DND-41 (cell line): ENCODE results near the gene MAB21L1.

Experiments used
- ATAC-seq: fragments of 200-7000 bp; cut with Tn5 transposase; 3 replicates; pipeline ENCODE4 v1.9.1; 2021; ENCODE audit warnings: low read depth; ENCODE audit not compliant: insufficient read depth
- DNase-seq: peaks from one replicate; pipeline ENCODE4 v3.0.0-alpha.2; 2020
- H2AFZ ChIP-seq: 2 replicates; pipeline ENCODE4 v1.6.0; 2012; ENCODE audit warnings: low read depth, low read length
- H3K27ac ChIP-seq: 2 replicates; pipeline ENCODE4 v1.5.1; 2012; ENCODE audit warnings: low read length, inconsistent platforms
- H3K27me3 ChIP-seq: fragments of 200-600 bp; sonication (generic); 2 replicates; pipeline ENCODE4 v1.6.0; 2012; ENCODE audit warnings: low read length, mild to moderate bottlenecking, inconsistent platforms; ENCODE audit not compliant: insufficient read depth, poor library complexity
- H3K36me3 ChIP-seq: 2 replicates; pipeline ENCODE4 v1.5.1; 2012; ENCODE audit warnings: low read length, inconsistent platforms; ENCODE audit not compliant: insufficient read depth
- H3K4me1 ChIP-seq: 2 replicates; pipeline ENCODE4 v1.5.1; 2012; ENCODE audit warnings: mild to moderate bottlenecking, low read length; ENCODE audit not compliant: insufficient read depth
- H3K4me2 ChIP-seq: 2 replicates; pipeline ENCODE4 v1.6.0; 2012; ENCODE audit warnings: mild to moderate bottlenecking, moderate library complexity, low read length, inconsistent platforms; ENCODE audit not compliant: insufficient read depth
- H3K4me3 ChIP-seq, 2 experiments: fragments of 200-600 bp in 1 of 2; shearing (Covaris generic) in 1 of 2; 2 replicates each; pipeline ENCODE4 v1.5.1; 2012 to 2016; ENCODE audit warnings: inconsistent platforms in 2 of 2, low read length in 2 of 2, mild to moderate bottlenecking in 2 of 2, low read depth in 1 of 2, moderate library complexity in 1 of 2
- H3K79me2 ChIP-seq: 2 replicates; pipeline ENCODE4 v1.6.0; 2012; ENCODE audit warnings: low read length, inconsistent platforms; ENCODE audit not compliant: insufficient read depth
- H3K9ac ChIP-seq: 2 replicates; pipeline ENCODE4 v1.6.0; 2012; ENCODE audit warnings: low read depth, mild to moderate bottlenecking, inconsistent platforms, low read length, moderate library complexity
- H3K9me3 ChIP-seq: 2 replicates; pipeline ENCODE4 v1.5.1; 2012; ENCODE audit warnings: low read length, moderate library complexity, mild to moderate bottlenecking, inconsistent platforms; ENCODE audit not compliant: insufficient read depth, severe bottlenecking
- H4K20me1 ChIP-seq: 2 replicates; pipeline ENCODE4 v1.6.0; 2012; ENCODE audit warnings: low read length; ENCODE audit not compliant: insufficient read depth
- EZH2 ChIP-seq: IDR thresholded peaks from 3 replicates; pipeline ENCODE4 v1.6.1; 2012; ENCODE audit warnings: borderline replicate concordance, low read depth, mild to moderate bottlenecking, moderate library complexity, low read length, inconsistent platforms; ENCODE audit not compliant: severe bottlenecking
- TF ChIP-seq, protein P1 (sequence below): IDR thresholded peaks from 2 replicates; pipeline ENCODE4 v1.5.1; 2012; ENCODE audit warnings: borderline replicate concordance, low read length, moderate library complexity, mild to moderate bottlenecking; ENCODE audit not compliant: poor library complexity, severe bottlenecking; ENCODE audit errors: extremely low read depth

The MAB21L1 gene

DNA sequence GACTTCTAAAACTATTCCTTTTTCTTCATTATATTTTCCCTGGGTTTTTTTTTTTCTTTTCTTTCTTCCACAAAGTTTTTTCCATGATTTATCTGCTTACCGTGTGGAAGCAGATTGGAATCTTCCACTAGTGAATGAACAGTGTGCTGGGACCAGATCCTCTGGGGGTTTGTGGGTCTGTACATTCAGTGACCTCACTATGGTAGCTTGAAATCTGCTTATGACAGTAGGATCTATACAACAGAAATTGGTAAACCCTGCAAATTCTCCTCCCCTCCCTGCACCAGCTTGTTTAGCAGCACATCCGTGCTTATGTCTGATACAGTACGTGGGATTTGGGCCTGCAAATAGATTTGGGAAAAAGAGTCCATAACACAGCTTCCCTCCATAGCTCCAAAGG is 26.0 kb upstream of the MAB21L1 start:
- no peak for DNase-seq
- no peak overlapping the region for H3K4me3 ChIP-seq
- H4K20me1 ChIP-seq = no peaks in the 10 kb centered on the region
- H3K27me3 ChIP-seq = no peaks in the 10 kb centered on the region
- no peak overlapping the region for H3K4me2 ChIP-seq
- no peak overlapping the region for H2AFZ ChIP-seq
- ATAC-seq = no peak
- no peak overlapping the region for H3K27ac ChIP-seq
- H3K9ac ChIP-seq = no peak overlapping the region
- no peaks in the 10 kb centered on the region for H3K79me2 ChIP-seq
- no peaks in the 10 kb centered on the region for H3K9me3 ChIP-seq
- H3K36me3 ChIP-seq = no peaks in the 10 kb centered on the region
- TF ChIP-seq EZH2 = no peak
- TF ChIP-seq, protein P1, sequence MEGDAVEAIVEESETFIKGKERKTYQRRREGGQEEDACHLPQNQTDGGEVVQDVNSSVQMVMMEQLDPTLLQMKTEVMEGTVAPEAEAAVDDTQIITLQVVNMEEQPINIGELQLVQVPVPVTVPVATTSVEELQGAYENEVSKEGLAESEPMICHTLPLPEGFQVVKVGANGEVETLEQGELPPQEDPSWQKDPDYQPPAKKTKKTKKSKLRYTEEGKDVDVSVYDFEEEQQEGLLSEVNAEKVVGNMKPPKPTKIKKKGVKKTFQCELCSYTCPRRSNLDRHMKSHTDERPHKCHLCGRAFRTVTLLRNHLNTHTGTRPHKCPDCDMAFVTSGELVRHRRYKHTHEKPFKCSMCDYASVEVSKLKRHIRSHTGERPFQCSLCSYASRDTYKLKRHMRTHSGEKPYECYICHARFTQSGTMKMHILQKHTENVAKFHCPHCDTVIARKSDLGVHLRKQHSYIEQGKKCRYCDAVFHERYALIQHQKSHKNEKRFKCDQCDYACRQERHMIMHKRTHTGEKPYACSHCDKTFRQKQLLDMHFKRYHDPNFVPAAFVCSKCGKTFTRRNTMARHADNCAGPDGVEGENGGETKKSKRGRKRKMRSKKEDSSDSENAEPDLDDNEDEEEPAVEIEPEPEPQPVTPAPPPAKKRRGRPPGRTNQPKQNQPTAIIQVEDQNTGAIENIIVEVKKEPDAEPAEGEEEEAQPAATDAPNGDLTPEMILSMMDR = no peak
- H3K4me1 ChIP-seq = no peaks in the 10 kb centered on the region

DNA sequence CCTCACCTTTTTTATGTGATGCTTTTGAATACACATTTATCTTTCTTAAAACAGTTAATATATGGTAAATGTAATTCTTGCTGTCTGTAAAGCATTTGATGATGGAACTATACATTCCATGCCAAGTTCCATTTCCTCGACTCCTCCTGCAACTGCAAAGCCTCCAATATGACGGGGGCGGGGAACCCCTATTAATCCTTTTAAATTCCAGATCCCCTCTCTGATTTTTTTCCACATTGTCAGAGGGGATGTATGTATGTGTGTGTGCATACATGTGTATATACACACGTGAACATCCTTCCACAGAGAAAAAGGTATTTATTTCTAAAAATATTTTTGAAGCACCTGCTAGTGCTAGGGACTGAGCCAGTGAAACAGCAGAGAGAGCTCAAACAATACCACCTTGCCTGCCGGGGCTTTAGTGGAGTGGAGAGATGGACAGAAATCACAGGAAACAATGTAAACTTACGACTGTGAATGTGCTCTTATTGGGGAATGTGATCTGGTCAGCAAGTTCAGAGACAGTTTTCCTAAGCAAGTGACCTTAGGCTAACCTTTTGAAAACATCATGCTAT is 25.3 kb upstream of the MAB21L1 start:
- H3K4me3 ChIP-seq = no peak overlapping the region
- no peak overlapping the region for H3K9ac ChIP-seq
- ATAC-seq (no peak), DNase-seq (no peak)
- no peak overlapping the region for H2AFZ ChIP-seq
- H3K36me3 ChIP-seq = no peaks in the 10 kb centered on the region
- H4K20me1 ChIP-seq = no peaks in the 10 kb centered on the region
- TF ChIP-seq EZH2 = no peak
- TF ChIP-seq, protein P1 = no peak
- no peak overlapping the region for H3K4me2 ChIP-seq
- H3K4me1 ChIP-seq = no peaks in the 10 kb centered on the region
- H3K27me3 ChIP-seq = no peaks in the 10 kb centered on the region
- H3K9me3 ChIP-seq = no peaks in the 10 kb centered on the region
- no peaks in the 10 kb centered on the region for H3K79me2 ChIP-seq
- H3K27ac ChIP-seq = no peak overlapping the region

DNA sequence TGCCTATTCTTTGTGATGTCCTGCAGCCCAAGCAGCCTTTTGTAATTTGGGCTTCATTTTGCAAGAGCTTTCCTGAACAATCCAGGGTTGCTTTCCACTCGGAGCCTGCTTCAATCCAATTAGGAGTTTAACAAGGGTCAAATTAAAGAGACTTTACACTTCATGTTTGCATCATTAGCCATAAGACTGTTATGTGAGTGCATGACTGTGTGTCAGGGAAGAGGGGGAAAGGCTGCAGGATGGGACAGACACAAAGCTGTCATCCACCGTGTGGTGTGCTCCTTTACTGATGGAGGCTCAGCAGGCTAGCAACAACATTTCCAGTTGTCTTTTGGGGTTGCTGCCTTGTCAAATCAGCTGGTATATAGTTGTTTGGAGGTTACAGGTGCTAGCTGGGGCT is 23.7 kb upstream of the MAB21L1 start:
- no peaks in the 10 kb centered on the region for H3K4me1 ChIP-seq
- no peak overlapping the region for H3K4me3 ChIP-seq
- ATAC-seq = no peak
- H3K4me2 ChIP-seq = no peak overlapping the region
- DNase-seq = no peak
- no peaks in the 10 kb centered on the region for H3K36me3 ChIP-seq
- no peaks in the 10 kb centered on the region for H3K27me3 ChIP-seq
- TF ChIP-seq EZH2 = no peak
- TF ChIP-seq, protein P1 = no peak
- no peak overlapping the region for H3K9ac ChIP-seq
- H4K20me1 ChIP-seq = no peaks in the 10 kb centered on the region
- H2AFZ ChIP-seq = no peak overlapping the region
- no peaks in the 10 kb centered on the region for H3K9me3 ChIP-seq
- no peak overlapping the region for H3K27ac ChIP-seq
- no peaks in the 10 kb centered on the region for H3K79me2 ChIP-seq

DNA sequence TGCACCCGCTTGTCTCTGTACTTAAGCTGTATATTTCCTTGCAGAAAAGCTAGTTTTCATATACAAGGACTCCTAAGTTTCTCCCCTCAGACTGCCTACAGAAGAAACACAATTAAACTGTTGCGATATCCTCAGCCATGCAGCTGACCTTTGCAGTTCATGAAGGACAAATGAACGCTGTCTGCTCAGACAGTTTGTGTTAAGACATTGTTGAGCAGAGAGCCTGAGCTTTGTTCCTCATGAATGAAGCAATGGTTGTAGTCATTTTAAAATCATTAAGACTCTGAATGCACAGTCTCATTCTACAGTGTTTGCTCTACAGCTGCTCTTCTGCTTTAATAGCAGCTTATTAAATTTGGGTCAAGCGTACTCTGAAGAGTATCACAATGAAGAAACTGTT is 23.2 kb upstream of the MAB21L1 start:
- TF ChIP-seq, protein P1 = no peak
- no peak for TF ChIP-seq EZH2
- DNase-seq (no peak), ATAC-seq (no peak)
- H3K4me3 ChIP-seq = no peak overlapping the region
- no peaks in the 10 kb centered on the region for H4K20me1 ChIP-seq
- no peak overlapping the region for H3K9ac ChIP-seq
- no peaks in the 10 kb centered on the region for H3K4me1 ChIP-seq
- H2AFZ ChIP-seq = no peak overlapping the region
- no peak overlapping the region for H3K4me2 ChIP-seq
- no peak overlapping the region for H3K27ac ChIP-seq
- H3K79me2 ChIP-seq = no peaks in the 10 kb centered on the region
- no peaks in the 10 kb centered on the region for H3K27me3 ChIP-seq
- no peaks in the 10 kb centered on the region for H3K36me3 ChIP-seq
- no peaks in the 10 kb centered on the region for H3K9me3 ChIP-seq
